COLO668 (cell line): Measurements from ENCODE around the gene LTBP1.
"Not testable (repeated sequence)": the region's sequence is repeated elsewhere in the genome, so short reads cannot be mapped to it uniquely, and the experiment has no call there.

Source experiments
- DNase-seq: peaks from one replicate; lab custom pipeline; 2025; ENCODE audit not compliant: unreplicated experiment; lab: John Stamatoyannopoulos, UW

The LTBP1 gene

DNA sequence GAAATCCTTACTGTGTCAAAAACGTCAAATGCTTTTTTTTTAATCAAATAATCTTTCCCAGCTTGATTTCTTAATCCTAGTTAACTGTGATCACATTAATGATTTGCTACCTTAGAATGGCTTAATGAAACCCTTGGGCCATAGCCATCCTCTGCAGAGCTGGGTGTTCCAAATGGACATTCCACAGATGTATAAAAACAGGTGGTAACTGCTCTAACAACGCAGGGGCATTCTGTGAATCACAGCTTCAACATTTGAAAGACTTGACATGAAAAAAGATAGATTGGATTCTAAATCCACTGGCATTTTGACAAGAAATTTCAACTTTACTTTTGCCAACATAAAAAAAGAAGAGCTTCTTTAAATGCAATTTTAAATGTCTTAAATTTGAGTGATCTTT is 459.9 kb downstream of the LTBP1 start:
- no peak for DNase-seq

DNA sequence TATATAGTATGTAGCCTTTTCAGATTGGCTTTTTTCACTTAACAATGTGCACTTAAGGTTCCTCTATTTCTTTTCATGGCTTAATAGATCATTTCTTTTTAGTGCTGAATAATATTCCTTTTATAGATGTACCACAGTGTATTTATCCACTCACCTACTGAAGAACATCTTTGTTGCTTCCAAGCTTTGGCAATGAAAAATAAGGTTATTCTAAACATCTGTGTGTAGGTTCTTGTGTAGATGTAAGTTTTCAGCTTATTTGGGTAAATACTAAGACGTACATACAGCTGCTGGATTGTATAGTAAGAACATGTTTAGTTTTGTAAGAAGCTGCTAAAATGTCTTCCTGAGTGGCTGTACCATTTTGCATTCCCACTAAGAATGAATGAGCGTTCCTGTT is 461.4 kb downstream of the LTBP1 start:
- DNase-seq: no peak

DNA sequence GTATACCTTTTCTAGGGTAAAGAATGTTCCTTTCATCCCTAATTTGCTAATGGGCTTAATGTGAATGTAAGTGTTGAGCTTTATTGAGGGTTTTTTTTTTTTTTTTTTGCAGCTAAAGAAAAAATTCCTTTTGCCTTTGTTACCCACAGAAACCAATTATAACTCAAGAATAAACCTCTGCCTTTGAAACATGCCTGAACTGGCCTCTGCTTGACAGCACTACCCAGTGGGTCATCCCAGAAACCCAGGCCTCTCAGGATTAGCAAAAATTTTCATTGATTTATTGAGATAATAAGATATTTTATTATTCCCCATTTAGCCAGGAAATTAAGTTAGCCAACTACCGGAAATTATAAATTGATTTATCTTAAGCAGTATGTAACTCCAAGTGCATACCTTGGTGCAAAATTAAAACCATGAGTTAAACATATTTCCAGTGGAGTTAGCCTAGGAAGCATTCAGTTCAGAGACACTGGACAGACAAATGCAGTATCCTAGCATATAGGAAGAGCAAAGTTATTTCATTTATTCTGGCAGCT is 462.7 kb downstream of the LTBP1 start:
- DNase-seq: no peak

- DNase-seq: no peak
Observed at GRCh38 chr2:33411765-33412164, 465.0 kb downstream of the LTBP1 start.

DNA sequence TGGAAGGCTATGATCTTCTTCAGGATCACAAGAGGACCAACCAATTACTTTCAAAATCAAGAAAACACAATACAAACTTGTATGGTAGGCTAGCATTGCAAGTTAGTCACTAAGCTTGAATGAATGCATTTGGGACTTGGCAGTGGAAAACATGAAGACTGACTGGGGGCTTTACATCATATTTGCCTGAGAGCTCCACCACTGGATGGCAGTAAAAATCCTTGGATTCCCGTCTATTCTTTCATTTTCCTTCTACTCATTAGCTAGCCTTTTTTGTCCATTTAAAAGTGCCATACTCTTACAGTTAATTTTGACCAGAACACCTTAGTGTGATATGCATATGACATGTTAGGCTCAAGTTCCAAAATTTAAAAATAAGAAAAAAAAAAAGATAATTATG is 466.2 kb downstream of the LTBP1 start:
- no peak for DNase-seq

DNA sequence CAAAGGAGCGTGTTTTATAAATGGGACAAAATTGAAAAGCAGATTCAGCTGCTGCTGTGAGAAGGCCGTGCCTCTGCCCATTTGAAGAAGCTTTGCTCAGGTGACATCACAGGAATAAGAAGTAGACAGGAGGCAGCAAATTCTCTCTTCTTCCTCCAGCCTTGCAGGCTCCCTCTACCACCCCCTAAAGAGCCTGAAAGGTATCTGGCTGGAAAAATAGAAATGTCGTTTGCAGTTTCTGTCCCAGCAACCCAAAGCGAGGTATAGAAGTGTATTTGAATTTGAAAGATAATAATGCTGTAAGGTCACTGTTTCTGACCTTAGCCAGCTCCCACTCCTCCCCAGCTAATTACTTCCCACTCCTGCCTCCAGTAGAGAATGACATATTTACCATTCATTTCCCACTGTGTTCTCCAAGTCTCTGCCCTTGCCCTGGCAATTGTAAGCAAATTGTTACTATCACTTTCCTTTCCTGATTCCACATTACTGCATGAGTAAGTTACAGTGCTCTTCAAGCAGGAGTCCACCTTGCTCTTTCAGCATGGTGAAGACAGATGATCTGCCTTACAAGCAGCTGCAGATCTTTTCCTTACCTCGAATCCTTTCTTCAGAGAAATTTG is 472.9 kb downstream of the LTBP1 start:
- no peak for DNase-seq

DNA sequence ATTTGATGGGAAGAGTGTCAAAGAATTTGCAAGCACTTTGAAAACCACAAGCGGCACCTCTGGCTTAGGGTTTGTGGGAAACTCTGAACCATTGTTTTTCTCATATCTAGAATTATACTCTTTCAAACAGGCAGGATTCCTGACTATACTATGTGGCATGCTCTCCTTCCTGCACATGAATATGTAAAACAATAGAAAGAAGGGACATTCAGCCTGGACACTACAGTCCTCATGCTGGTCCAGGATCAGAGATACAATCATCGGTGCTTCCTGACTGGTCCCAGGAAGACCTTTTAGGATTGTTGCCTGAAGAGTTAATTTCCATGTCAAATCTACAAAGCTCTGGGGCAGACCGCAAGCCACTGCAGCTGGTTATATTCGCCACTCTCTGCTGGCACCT is 474.0 kb downstream of the LTBP1 start:
- DNase-seq: no peak

GRCh38 chr2:33421820-33422219 is 475.1 kb downstream of the LTBP1 start:
- no peak for DNase-seq

DNA sequence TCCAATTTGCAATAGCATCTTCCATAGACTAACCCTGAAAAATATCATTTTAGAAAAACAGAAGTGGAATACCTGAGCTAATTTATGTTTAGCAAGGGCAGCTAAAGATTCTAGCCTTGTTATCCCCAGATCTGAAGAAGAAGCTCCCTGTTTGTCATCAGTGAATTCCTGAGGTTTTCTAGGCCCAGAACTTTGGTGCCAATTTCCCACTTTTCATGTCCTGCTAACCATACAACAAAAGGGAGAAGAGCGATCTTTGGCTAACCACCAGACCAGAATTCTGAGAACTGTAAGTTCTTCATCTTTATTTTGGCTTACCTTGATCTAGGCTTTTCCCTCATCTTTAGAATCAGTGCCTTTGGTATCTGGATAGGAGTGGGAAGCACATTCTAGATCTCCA is 478.4 kb downstream of the LTBP1 start:
- DNase-seq: no peak

- no peak for DNase-seq
Observed at GRCh38 chr2:33425586-33426031, 478.9 kb downstream of the LTBP1 start.

DNA sequence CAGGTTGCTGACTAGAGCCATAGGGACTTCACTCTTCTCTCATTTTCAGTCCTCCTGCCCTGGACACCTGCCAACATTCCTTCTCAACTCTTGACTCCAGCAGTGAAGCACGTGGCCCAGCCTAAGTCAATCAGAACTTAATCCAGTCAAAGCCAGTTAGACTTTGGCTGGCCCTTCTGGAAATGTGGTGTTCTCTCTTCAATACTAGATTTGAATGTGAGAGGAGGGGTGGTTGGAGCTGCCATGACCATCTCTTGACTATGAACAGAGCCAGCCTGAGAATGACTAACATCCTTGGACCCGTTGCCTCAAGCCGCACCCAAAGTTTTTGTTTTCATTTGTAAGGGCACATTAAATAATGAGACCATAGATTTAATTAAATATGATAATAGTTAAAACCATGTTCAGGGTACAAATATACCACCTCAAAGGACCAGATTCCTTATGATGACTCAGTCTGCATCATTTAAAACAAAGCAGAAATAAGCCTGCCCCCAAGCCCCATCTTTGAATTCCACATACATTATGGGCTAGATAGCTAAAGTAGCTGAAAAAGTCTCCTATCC is 480.0 kb downstream of the LTBP1 start:
- peak; percentile 5 for DNase-seq

GRCh38 chr2:33430077-33430476 is 483.3 kb downstream of the LTBP1 start:
- no peak for DNase-seq

DNA sequence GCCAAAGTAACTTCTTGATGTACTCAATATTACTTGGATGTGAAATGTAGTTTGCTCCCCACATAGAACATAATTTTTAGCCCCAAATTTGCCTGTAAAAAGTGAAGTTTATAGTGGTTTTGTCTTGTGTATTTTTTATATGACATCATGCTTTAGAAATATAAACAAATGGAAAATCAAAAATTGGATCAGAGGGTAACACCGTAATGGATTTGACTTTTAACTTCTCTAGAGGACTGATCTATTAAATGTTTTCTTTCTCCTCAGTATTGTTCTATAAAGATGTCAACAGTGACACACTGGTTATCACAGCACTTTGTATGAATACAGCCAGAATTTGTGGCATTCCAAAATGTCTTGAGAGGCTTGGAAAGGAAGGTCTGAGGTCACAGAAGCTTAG is 484.1 kb downstream of the LTBP1 start:
- DNase-seq: no peak

DNA sequence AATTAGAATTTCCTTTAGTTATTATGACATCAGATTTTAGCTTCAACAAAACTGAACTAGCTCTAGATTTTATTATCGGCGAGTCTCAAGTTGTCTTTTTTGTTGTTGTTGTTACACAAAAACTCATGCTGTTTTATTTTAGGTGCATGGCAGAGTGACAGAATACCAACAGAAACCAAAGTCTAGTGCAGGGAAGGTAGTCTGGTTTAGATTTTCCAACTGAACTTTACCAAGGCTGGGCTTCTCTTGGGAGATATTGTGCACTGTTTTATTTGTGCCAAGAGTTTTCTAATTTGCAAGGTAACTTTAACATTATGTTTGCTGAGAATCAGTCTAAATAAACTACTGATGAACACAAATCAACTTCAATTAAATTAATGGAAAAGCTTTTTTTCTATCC is 486.1 kb downstream of the LTBP1 start:
- no peak for DNase-seq

DNA sequence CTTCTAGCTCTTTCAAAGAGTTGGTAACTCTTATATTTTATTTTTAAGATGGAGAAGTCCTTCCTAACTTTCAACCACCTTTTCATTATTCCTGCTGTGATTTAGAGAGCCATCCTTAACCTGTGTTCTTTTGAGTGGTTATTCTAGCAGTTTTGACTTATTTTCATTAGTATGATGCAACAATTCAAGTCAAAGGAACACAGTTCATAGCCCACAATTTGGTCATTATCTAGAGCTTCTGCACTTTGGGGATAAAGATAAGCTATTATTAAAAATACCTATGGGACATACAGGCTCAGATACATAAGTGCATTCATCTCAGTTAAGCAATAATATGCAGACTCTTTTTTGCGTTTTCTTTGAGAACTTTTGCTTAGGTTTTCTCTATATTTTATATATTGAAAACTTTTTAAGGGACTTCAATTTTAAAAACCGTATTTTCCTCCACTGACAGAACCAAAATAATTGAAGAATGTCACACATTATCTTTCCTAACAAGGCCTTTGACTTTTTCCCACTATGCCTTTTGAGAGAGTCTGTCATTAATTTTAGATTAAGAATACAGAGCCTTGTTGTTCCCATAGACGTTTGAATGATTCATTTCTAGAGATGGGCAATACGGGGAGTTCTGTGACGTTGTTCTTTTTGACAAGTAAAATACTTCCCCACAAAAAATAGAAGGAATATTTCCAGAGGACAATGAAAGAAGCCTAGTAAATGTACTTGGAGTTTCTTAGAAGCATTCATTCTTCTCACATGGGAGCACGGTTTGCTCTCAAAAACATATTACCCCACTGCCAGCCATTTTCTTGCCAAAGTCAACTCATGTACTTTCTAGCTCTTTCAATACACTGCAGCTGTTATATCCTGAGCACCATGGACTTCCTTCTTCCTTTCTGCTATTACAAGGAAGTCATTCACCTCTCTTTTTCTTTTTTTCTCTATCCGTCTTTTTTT is 486.8 kb downstream of the LTBP1 start:
- no peak for DNase-seq

DNA sequence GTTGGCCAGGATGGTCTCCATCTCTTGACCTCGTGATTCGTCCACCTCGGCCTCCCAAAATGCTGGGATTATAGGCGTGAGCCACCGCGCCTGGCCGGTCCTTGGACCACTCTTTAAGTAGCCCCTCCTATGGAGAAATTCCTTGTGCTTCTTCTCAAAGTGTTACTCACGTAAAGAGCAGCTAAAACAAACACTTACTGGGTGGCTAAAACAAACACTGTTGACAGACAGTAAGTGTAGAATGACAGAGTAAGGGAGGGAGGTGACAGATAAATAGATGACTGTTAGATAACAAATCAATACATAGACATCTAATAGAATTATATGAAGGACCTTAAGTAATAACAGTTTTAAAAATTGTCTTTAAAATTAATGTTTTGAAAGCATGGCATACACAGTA is 488.8 kb downstream of the LTBP1 start:
- DNase-seq: no peak

DNA sequence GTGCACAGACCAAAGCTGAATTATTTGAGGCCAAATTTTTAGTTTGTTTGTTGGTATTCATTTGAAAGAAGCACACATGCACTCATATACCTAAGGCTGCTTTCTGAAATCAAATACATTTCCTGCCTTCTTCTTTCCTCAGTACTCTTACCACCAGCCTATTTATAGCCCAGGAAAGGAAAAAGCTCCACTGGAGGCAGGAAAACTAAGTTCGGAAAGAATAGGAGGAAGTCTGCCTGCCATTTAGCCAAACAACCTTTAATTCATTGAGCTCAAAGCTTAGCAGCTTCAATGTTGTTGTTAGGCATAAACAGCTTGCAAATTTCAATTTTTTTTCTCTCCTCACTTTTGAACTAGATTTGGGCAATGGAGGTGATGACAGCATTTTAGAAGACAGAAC is 489.3 kb downstream of the LTBP1 start:
- DNase-seq: no peak

DNA sequence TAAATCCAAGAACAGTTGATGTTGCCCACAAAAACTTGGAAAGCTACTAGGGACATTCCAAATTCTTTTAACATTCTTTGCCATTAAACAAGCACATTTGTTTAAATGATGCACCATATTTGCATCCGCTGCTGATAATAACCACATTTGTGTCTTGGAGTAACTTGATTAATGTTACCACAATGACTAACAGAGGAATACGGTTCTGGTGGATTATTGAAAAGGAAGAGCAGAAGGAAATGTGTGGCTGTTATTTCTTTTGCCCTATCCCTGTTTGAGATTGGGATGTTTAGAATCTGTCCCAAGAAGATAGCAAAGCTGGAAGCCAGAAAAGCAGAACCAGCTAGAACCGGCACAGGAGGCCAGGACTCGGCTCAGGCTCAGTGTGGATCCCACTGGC is 490.5 kb downstream of the LTBP1 start:
- DNase-seq: no peak

DNA sequence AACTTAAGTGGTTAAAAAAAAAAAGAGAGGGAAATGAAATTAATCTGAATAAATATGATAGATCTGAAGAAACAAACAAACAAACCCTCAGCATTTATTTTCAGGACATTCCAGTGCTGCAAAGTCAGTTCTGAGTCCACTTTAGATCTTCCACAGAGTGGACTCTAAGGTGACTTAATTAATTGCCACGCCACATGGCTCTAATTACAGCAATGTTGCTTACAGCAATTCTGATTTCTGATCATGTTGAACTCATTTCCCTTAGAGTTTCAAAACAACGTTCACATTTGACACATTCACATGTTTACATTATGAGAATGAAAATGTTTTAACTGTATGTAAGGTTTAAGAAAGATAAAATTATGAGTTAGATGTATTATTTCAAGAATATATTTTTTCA is 491.1 kb downstream of the LTBP1 start:
- DNase-seq: no peak

GRCh38 chr2:33441235-33441810 is 494.6 kb downstream of the LTBP1 start:
- no peak for DNase-seq

DNA sequence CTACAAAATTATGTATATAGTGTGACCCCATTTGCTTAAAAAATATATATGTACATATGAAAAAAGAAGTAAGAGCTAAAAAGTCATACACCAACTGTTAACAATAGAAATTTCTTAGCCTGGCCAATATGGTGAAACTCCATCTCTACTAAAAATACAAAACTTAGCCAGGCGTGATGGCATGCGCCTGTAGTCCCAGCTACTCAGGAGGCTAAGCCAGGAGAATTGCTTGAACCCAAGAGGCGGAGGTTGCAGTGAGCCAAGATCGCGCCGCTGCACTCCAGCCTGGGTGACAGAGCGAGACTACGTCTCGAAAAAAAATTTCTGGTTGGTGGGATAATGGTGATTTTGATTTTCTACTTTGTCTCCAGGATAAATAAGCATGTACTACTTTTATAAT is 495.3 kb downstream of the LTBP1 start:
- not testable (repeated sequence) for DNase-seq
